Activated gamma-delta T cell treated with anti-CD3 and anti-CD28 coated beads, Interleukin-2, amount 50 U/mL, for 16 hours (primary cell): ENCODE results near the gene CADM1.

ENCODE experiments used
- DNase-seq: peaks from one replicate; pipeline ENCODE4 v3.0.0-alpha.2; 2020; ENCODE audit warnings: low read depth

CADM1 gene

GRCh38 chr11:115148101-115148500 lies 356.1 kb downstream of the CADM1 start:
- DNase-seq = no peak

GRCh38 chr11:115147243-115147807 lies 356.9 kb downstream of the CADM1 start:
- DNase-seq = no peak

DNA sequence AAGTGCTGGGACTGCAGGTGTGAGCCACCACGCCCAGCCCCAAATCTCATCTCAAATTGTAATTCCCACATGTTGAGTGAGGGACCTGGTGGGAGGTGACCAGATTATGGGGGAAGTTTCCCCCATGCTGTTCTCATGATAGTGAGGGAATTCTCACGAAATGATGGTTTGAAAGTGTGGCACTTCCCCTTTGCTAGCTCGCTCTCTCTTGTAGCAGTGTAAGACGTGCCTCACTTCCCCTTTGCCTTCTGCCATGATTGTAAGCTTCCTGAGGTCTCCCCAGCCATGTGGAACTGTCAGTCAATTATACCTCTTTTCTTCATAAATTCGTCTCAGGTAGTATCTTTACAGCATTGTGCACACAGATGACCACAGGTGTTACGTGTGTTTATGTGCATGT lies 357.8 kb downstream of the CADM1 start:
- no peak for DNase-seq

GRCh38 chr11:115145324-115145723 lies 358.9 kb downstream of the CADM1 start:
- DNase-seq = no peak

DNA sequence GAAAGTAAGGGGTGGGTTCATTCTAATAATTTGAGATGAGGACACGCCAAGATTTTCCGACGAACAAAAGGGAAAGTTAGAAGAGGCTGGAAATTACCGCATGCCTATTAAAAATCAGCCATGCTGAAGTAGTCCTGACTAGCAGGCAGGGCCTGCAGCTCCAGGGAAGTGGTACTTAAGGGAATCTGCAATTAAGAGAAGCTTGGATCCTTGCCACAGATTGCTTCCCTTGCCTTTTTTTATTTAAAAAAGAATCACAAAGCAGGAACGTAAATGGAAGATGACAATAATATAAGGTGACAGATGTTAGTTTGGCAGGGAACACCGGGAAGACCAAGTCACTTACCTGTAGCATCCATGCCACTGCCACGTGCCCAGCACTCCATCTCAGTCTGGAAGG lies 359.3 kb downstream of the CADM1 start:
- DNase-seq = no peak

- no peak for DNase-seq
Measured at GRCh38 chr11:115144014-115144413, 360.2 kb downstream of the CADM1 start.

GRCh38 chr11:115141231-115142114 lies 362.7 kb downstream of the CADM1 start:
- no peak for DNase-seq

DNA sequence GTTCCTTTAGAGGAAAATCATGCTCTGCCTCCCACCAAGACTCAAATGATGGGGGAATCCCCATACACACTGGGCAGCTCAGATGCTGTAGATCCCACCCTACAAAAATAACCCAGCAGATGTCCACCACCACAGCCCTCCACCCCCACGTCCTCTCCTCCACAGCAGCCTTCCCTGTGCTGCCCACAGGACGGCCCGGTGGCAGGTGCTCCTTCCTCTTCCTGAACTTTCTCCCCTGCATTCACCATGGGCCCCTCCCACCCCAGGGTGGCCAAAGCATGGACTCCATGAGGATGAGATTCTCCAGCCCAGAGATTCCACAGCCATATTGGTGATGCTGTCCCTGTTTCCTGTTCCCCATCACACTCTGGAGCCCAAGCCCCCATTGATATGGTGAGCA lies 368.3 kb downstream of the CADM1 start:
- no peak for DNase-seq

DNA sequence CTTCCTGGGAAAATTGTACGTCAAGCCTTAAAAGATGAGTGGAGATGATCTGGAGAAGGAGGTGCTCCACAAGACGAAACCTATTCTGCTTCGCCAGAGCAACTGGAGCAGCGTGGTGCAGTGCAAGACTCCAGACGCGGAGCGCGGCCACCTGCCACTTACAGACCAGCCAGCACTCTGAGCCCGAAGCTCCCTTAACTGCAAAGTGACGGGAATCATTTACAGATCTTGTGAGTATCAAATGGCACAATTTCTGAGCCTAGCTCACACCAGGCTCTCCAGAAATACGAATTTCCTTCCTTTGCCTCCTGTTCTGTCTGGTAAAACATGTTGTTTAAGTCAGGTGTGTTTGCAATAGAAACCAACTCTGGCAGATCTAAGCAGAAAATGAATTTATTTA lies 369.3 kb downstream of the CADM1 start:
- no peak for DNase-seq

DNA sequence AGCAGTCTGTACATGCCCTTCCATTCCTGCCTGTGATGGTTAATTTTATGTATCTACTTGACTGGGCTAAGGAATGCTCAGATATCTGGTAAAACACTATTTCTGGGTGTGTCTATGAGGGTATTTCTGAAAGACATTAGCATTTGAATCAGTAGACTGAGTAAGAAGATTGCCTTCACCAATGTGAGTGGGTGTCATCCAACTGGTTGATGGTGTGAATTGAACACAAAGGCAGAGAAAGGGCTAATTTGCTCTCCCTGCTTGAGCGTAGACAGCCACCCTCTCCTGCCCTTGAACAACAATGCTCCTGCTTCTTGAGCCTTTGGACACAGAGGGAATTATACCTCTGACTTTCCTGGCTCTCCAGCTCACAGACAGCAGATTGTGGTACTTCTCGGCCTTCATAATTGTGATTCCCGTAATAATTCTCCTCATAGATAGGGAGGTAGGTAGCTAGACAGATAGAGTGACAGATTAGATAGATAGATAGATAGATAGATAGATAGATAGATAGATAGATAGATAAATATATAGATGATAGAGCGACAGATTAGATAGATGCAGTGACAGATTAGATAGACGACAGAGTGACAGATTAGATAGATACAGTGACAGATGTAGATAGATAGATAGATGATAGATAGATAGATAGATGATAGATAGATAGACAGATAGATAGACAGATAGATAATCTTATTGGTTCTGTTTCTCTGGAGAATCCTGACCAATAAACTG lies 370.6 kb downstream of the CADM1 start:
- DNase-seq = no peak

- no peak for DNase-seq
Measured at GRCh38 chr11:115132436-115133228, 371.6 kb downstream of the CADM1 start.

DNA sequence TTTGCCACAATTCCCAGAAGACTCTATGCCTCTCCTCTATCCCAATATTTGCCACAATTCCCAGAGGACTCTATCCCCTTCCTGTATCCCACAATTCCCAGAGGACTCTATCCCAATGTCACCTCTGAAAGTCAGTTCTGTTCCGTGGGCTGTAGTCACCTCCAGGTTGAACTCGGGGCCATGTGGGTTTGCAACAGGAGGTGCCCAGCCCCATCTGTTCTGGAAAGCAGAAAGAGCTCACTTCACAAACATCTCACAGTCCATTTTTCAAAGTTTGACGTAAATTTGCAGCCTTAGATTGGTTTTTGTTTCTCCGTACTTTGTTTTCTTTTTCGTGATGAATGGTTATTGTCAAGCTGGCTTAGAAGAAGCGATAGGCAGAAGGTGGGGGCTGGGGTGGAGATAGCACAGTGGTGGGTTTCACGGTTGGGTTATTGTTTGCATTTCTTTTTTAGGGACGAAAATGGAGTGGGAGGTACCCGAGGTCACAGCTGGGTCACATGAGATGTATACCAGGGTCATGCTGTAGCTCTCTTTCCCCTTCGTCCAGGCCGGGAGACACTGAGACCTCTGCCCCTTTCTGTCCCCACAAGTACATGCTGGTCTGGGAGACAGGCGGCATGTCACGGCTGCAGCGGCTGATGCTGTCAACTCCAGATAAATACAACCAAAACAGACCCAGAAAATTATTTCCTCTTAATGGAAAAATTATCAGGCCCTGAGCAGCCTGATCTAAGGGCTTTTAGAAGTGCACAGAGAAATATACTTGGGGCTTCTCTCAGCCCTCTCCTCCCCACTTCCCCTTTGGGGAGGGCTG lies 374.5 kb downstream of the CADM1 start:
- no peak for DNase-seq

DNA sequence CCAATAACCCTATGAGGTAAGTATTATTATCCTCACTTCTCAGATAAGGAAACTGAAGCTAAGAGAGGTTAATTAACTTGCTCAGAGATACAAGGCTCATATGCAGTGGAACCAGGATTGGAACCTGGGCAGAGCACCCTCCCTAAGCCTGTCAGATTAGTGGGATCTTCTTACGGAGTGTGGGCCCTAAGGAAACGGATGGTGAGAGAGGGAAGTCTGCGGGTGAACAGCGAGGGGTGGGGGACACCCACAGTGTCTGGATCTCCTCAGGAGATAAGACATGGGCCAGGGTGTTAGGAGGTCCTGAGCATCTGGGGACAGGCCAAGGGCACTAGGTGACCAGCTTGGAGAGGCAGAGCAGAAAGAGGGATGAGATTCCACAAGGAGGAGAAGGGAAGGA lies 376.0 kb downstream of the CADM1 start:
- no peak for DNase-seq

DNA sequence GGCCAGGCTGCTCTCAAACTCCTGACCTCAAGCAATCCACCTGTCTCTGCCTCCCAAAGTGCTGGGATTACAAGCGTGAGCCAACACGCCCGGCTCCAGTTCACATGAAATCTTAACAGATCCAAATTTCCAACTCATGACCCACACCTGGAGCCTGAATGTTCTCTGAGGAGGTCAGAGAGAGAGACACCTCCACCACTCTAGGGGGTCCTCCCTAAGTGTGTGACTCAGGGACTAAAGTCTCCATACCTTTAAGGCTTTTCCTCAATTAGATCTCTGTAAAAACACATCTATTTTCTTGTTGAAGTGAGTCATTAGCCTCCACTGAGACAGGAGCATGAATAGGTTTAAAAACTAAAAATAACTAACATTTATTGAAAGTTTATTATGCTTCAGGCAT lies 376.4 kb downstream of the CADM1 start:
- no peak for DNase-seq

DNA sequence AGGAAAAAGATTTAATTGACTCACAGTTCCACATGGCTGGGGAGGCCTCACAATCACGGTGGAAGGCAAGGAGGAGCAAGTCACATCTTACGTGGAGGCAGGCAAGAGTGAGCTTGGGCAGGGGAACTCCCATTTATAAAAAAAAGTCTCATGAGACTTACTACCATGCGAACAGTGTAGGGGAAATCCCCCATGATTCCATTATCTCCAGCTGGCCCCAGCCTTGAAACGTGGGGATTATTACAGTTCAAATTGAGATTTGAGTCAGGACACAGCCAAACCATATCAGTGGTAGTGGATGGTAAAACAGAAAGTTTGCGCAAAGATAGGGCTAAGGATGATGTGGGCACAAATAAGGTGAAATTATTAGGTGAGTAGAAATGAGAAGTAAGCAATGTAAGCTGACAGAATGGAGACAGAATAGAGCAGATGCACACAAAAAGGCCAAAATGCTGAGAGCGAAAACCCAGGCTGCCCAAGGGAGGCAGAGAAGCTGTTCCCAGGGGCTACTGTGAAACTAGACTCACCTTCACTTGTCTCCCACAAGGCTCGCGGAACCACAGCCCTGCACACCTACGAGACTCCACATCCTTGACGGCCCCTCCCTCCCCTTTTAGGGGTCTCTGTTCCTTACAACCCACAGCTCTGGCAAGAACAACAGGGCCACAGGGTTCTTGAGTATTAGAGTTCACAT lies 377.6 kb downstream of the CADM1 start:
- DNase-seq = no peak

GRCh38 chr11:115126092-115126491 lies 378.1 kb downstream of the CADM1 start:
- DNase-seq = no peak

DNA sequence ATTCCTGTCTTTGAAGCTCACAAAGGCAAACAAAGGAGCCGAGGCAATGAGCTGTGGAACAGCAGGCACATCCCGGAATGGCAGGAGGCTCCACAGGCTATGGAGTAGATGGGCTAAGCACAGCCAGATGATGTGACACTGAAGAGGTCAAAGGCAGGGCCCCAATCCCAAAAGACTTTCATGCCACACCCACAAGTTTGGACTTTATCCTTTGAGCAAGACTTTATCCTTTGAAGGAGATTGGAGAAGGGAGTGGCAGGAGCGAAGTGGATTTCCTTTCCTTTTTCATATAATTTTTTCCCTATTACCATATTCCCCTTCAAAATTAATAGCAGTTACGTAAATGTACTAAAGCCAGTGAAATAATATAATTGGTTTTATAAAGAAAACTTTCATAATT lies 379.4 kb downstream of the CADM1 start:
- no peak for DNase-seq

DNA sequence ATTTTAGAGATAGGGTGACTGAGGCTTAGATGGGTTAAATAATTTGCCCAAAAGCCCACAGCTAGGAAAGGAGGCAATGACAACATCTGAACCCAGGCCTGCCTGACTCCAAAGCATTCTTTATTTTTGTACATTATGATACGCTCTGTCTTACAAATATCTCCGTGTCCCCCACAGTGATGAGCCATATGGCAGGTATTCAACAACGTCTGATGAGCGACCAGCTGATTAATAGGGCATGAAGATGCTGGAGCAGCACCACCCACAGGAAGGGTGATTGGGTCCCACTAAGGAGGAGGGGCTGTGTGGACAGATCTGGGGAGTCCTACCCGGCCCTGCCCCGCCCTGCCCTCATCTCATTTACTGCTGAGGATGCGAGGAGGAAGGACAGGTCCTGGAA lies 380.6 kb downstream of the CADM1 start:
- DNase-seq = no peak

DNA sequence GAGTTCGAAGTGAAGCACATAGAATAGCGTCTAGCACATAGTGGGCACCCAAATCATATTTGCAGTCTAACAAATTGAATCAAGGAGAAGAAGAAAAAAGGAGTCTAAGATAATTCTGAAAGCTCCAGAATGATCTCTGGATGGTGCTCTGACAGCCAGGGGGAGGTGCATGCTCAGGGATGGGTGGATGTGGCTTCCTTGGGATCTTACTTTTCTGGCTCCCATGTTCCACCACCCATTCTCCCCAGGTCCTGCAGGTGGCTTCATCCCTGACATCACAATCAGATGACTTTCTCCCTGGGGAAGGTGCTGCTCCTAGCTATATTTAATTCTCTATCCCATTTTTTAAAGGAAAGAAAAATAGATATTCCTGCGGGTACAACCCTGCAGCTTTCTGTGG lies 381.9 kb downstream of the CADM1 start:
- no peak for DNase-seq
